ENCODE data around the gene FDX1. TPM values are rescaled to one million over a fixed set of nuclear protein-coding genes. Genes with fewer than 3 reads are reported as not detected.

The FDX1 gene
- total and polyA plus RNA-seq, 2 of the 13 experiments (the other 11 are each of a cell fraction or from before 2014, with no cell fraction given), result 4.5 to 13.1 TPM

DNA sequence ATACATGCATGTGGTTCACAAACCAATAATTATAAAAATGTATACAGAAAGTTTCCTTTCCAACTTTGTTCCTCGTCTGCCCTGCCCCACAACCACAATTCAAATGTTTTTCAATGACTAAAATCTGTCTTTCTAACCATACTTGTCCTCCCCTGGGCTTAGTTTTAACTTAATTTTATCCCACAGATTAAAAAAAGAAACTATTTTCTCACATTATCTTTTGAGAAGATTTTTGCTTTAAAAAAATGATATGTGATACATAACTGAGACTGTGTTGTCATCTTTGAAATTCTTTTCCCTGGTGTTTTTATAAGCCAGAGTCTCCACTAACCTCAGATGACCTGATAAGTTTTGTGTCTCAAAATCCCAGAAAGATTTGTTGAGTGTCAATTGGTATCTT lies 79.0 kb downstream of the FDX1 start:
- CTCF ChIA-PET (ENCODE audit: low intra/inter-chr PET ratio, low total read pairs), result no interaction called here
- WGBS (ENCODE audit: low lambda C conversion rate), result 2% methylated on average over 1 of the region's 1 CpG
- H2AFZ ChIP-seq (ENCODE audit: low read length), result no peak overlapping the region
- in situ Hi-C loops (cut with HindIII; ENCODE audit: extremely low pct_ligation_motif_present, low pct_unique_long_range_greater_than_20kb), result no loop called here
- no peaks in the 10 kb centered on the region for H3K9me3 ChIP-seq (ENCODE audit: low read length)
- H3K9ac ChIP-seq (ENCODE audit: insufficient read depth, low read depth, low read length), result no peak overlapping the region
- no peaks in the 10 kb centered on the region for H3K4me1 ChIP-seq (ENCODE audit: insufficient read depth, low read length)
- intact Hi-C loops (cut with micrococcal nuclease; ENCODE audit: unreplicated experiment), result no loop called here
- FAIRE-seq (no peak), DNase-seq (ENCODE audit: low spot score) (no peak), ATAC-seq (no peak)
- no peaks in the 10 kb centered on the region for H3K36me3 ChIP-seq (replicated peaks in 1 of 2; ENCODE audit: control insufficient read depth in 1 of 2, insufficient read depth in 2 of 2, low read length in 2 of 2)
- no peak overlapping the region for H3K4me3 ChIP-seq (replicated peaks in 1 of 3; ENCODE audit: insufficient read depth in 1 of 3, low read depth in 2 of 3, low read length in 3 of 3)
- H3K27me3 ChIP-seq (ENCODE audit: control insufficient read depth in 1 of 2, insufficient read depth in 2 of 2, low read length in 2 of 2), result peaks cover 0 to 4% of the 10 kb centered on the region in 2 experiments; a peak in 1 of 5 replicates
- H4K20me1 ChIP-seq (ENCODE audit: insufficient read depth, low read length), result no peaks in the 10 kb centered on the region
- POLR2A ChIA-PET, result no interaction called here
- H3K4me2 ChIP-seq (ENCODE audit: low read depth, low read length), result no peak overlapping the region
- H3K79me2 ChIP-seq (ENCODE audit: insufficient read depth, low read length), result no peaks in the 10 kb centered on the region
- no TSS peak for BruUV-seq (replicated peaks)
- no peak overlapping the region for H3K27ac ChIP-seq (ENCODE audit: extremely low read length, insufficient read depth, low read length)
- TF ChIP-seq ZNF136 (CRISPR knock-in tag; IDR thresholded peaks at IDR 0.05; ENCODE audit: low read depth) (no peak), ZNF460 (CRISPR knock-in tag; IDR thresholded peaks at IDR 0.05; ENCODE audit: borderline replicate concordance) (no peak), CHD2 (IDR thresholded peaks at IDR 0.05; ENCODE audit: low read depth, low read length) (no peak), MAX (IDR thresholded peaks at IDR 0.05) (no peak), FOXC1 (CRISPR knock-in tag; IDR thresholded peaks at IDR 0.05; ENCODE audit: borderline replicate concordance) (no peak), HOXA9 (CRISPR knock-in tag; IDR thresholded peaks at IDR 0.05; ENCODE audit: borderline replicate concordance) (no peak), ZHX2 (IDR thresholded peaks at IDR 0.05; ENCODE audit: low read depth) (no peak), ZHX2 (CRISPR knock-in tag; IDR thresholded peaks at IDR 0.05; ENCODE audit: borderline replicate concordance) (no peak), TCF7L2 (IDR thresholded peaks at IDR 0.05; ENCODE audit: low read depth, low read length) (no peak)
- TF ChIP-seq, protein P1, sequence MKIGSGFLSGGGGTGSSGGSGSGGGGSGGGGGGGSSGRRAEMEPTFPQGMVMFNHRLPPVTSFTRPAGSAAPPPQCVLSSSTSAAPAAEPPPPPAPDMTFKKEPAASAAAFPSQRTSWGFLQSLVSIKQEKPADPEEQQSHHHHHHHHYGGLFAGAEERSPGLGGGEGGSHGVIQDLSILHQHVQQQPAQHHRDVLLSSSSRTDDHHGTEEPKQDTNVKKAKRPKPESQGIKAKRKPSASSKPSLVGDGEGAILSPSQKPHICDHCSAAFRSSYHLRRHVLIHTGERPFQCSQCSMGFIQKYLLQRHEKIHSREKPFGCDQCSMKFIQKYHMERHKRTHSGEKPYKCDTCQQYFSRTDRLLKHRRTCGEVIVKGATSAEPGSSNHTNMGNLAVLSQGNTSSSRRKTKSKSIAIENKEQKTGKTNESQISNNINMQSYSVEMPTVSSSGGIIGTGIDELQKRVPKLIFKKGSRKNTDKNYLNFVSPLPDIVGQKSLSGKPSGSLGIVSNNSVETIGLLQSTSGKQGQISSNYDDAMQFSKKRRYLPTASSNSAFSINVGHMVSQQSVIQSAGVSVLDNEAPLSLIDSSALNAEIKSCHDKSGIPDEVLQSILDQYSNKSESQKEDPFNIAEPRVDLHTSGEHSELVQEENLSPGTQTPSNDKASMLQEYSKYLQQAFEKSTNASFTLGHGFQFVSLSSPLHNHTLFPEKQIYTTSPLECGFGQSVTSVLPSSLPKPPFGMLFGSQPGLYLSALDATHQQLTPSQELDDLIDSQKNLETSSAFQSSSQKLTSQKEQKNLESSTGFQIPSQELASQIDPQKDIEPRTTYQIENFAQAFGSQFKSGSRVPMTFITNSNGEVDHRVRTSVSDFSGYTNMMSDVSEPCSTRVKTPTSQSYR (CRISPR knock-in tag; IDR thresholded peaks at IDR 0.05; ENCODE audit: borderline replicate concordance), result no peak
- TF ChIP-seq, protein P2, sequence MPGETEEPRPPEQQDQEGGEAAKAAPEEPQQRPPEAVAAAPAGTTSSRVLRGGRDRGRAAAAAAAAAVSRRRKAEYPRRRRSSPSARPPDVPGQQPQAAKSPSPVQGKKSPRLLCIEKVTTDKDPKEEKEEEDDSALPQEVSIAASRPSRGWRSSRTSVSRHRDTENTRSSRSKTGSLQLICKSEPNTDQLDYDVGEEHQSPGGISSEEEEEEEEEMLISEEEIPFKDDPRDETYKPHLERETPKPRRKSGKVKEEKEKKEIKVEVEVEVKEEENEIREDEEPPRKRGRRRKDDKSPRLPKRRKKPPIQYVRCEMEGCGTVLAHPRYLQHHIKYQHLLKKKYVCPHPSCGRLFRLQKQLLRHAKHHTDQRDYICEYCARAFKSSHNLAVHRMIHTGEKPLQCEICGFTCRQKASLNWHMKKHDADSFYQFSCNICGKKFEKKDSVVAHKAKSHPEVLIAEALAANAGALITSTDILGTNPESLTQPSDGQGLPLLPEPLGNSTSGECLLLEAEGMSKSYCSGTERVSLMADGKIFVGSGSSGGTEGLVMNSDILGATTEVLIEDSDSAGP (CRISPR knock-in tag; IDR thresholded peaks at IDR 0.05; ENCODE audit: borderline replicate concordance), result no peak

Measured in HepG2 (cell line).